Measurements from ENCODE around the gene ARG2. TPM values are rescaled to one million over a fixed set of nuclear protein-coding genes. Genes with fewer than 3 reads are reported as not detected.

Gene ARG2
- total and polyA plus RNA-seq, 9 of the 15 experiments (the other 6 are each of a cell fraction or from before 2014, with no cell fraction given), result 6.2 to 75.0 (median 17.8) TPM

DNA sequence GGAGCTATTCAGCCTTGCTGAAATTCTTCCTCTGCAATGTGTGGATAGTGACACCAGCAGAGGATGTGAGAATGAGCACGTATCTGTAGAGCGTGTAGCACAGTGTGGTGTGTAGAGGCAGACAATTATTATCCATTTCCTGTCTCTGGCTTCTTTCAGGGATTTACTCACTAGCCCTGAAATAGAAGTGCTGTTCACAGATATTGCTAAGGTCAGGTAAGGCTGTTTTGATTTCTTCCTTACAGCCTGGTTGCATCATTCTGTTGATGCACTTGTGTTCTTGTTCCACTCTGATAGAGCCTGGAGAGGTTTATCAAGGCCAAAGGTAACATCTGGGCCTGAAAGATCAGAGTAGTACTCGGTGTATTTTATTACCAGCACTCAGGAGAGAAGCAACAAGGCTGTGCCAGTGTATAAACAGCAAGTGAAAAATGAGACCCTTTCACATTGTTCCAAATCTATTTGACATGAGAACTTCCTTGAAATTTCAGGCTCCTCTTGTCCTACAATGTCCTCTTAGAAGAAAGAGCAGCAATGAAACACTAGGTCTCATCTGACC lies 16.7 kb downstream of the ARG2 start (continued):
- TF ChIP-seq ZBTB34 (CRISPR knock-in tag; IDR thresholded peaks at IDR 0.05), result no peak
- TF ChIP-seq ZNF551 (CRISPR knock-in tag; IDR thresholded peaks at IDR 0.05), result no peak
- peak; percentile 95 for TF ChIP-seq SMARCA4 (IDR thresholded peaks at IDR 0.05)
- no peak for TF ChIP-seq MYBL2 (IDR thresholded peaks at IDR 0.05; ENCODE audit: low read depth)
- no peak for TF ChIP-seq MYBL2 (CRISPR knock-in tag; IDR thresholded peaks at IDR 0.05; ENCODE audit: borderline replicate concordance)
- peak; percentile 96 for TF ChIP-seq ZNF589 (CRISPR knock-in tag; IDR thresholded peaks at IDR 0.05; ENCODE audit: low read depth)
- TF ChIP-seq, protein P1, sequence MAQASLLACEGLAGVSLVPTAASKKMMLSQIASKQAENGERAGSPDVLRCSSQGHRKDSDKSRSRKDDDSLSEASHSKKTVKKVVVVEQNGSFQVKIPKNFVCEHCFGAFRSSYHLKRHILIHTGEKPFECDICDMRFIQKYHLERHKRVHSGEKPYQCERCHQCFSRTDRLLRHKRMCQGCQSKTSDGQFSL (CRISPR knock-in tag; IDR thresholded peaks at IDR 0.05), result no peak
- TF ChIP-seq, protein P1 (tag; IDR thresholded peaks at IDR 0.05), result no peak
- peak; percentile 33; the same call in 1 of the 2 replicates for TF ChIP-seq NFATC3 (IDR thresholded peaks at IDR 0.05)
- TF ChIP-seq MED1 (CRISPR knock-in tag; IDR thresholded peaks at IDR 0.05; ENCODE audit: borderline replicate concordance), result no peak
- peak; percentile 94 for TF ChIP-seq ZSCAN32 (CRISPR knock-in tag; IDR thresholded peaks at IDR 0.05)
- no peak for TF ChIP-seq ZNF717 (CRISPR knock-in tag; IDR thresholded peaks at IDR 0.05)
- TF ChIP-seq, protein P2, sequence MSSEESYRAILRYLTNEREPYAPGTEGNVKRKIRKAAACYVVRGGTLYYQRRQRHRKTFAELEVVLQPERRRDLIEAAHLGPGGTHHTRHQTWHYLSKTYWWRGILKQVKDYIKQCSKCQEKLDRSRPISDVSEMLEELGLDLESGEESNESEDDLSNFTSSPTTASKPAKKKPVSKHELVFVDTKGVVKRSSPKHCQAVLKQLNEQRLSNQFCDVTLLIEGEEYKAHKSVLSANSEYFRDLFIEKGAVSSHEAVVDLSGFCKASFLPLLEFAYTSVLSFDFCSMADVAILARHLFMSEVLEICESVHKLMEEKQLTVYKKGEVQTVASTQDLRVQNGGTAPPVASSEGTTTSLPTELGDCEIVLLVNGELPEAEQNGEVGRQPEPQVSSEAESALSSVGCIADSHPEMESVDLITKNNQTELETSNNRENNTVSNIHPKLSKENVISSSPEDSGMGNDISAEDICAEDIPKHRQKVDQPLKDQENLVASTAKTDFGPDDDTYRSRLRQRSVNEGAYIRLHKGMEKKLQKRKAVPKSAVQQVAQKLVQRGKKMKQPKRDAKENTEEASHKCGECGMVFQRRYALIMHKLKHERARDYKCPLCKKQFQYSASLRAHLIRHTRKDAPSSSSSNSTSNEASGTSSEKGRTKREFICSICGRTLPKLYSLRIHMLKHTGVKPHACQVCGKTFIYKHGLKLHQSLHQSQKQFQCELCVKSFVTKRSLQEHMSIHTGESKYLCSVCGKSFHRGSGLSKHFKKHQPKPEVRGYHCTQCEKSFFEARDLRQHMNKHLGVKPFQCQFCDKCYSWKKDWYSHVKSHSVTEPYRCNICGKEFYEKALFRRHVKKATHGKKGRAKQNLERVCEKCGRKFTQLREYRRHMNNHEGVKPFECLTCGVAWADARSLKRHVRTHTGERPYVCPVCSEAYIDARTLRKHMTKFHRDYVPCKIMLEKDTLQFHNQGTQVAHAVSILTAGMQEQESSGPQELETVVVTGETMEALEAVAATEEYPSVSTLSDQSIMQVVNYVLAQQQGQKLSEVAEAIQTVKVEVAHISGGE (CRISPR knock-in tag; IDR thresholded peaks at IDR 0.05), result 0 out of 6 replicates have a peak, but pooled peaks of 1 of the 3 experiments have one; percentile 25
- no peak for TF ChIP-seq HOXB6 (CRISPR knock-in tag; IDR thresholded peaks at IDR 0.05; ENCODE audit: borderline replicate concordance)
- TF ChIP-seq NFYB (IDR thresholded peaks at IDR 0.05; ENCODE audit: extremely low read depth, insufficient read length), result no peak
- no peak for TF ChIP-seq TRIM25 (IDR thresholded peaks at IDR 0.05; ENCODE audit: borderline replicate concordance)
- peak; percentile 63; the same call in 1 of the 2 replicates for TF ChIP-seq BACH1 (tag; IDR thresholded peaks at IDR 0.05)
- no peak for TF ChIP-seq ZC3H8 (IDR thresholded peaks at IDR 0.05)
- peak; percentile 54; the same call in 1 of the 2 replicates for TF ChIP-seq MTA1 (IDR thresholded peaks at IDR 0.05; ENCODE audit: borderline replicate concordance)
- TF ChIP-seq MLLT1 (IDR thresholded peaks at IDR 0.05), result peak in 1 of 2 experiments; percentile 4; a peak in 1 of 4 replicates
